ENCODE results near the gene LAMA5. TPM values are rescaled to one million over a fixed set of nuclear protein-coding genes. Genes with fewer than 3 reads are reported as not detected.

LAMA5 gene
- total RNA-seq (2021; fragmentation: NEBNext Ultra II Directional; extraction: Animal tissue kit (Norgen Biotek cat#: 25700)) (210 and 225 TPM in 2 replicates), polyA plus RNA-seq (2011; rRNA removed) (34.4 and 90.7 TPM in 2 replicates), polyA minus RNA-seq (2011; rRNA and poly(A)+ RNA removed) (24.2 and 31.4 TPM in 2 replicates)
- polyA plus RNA-seq (2011; cell fraction: cytosol; rRNA removed): 57.6 TPM
- 648 TPM for polyA plus RNA-seq (2011; cell fraction: nucleus; rRNA removed)
- polyA plus RNA-seq (2012, experiment 1 of 2): 136 to 235 TPM (median 223 TPM) in 4 replicates
- 130 TPM for polyA plus RNA-seq (2012, experiment 2 of 2)
- 107 TPM for polyA plus RNA-seq (2013, experiment 1 of 2)
- 82.4 TPM for polyA plus RNA-seq (2013, experiment 2 of 2)
- 70.1 TPM for polyA minus RNA-seq (2011; cell fraction: cytosol; rRNA and poly(A)+ RNA removed)
- 212 TPM for polyA minus RNA-seq (2011; cell fraction: nucleus; rRNA and poly(A)+ RNA removed)
- long read RNA-seq, experiment 1, partial matches to known transcripts: 19 of 32 reads
- long read RNA-seq, experiment 1, other reads (novel, unspliced or antisense): 9 of 32 reads
- long read RNA-seq, experiment 2, partial matches to known transcripts: 1 of 1 reads
- long read RNA-seq, experiment 2, other reads (novel, unspliced or antisense): 0 of 1 reads

GRCh38 chr20:62367136-62367632 lies at the start of gene LAMA5:
Gene LAMA5, minus strand, starts transcription at chr20:62367312. Its CDS starts 67 bp downstream, at chr20:62367245.
- H3K9me3 ChIP-seq (ENCODE audit: insufficient read depth in 2 of 2, low read depth in 1 of 2, low read length in 1 of 2): no peaks in the 10 kb centered on the region
- WGBS, 2 experiments (ENCODE audit: extremely low coverage in 1 of 2, insufficient coverage in 1 of 2, insufficient read length in 1 of 2, insufficient replicate concordance in 2 of 2, low coverage in 1 of 2, low lambda C conversion rate in 2 of 2, missing lambda C conversion rate in 1 of 2): 8% methylated on average over 7 of the region's 70 CpGs; no CpG with 5 or more reads in 1 of the 2 experiments
- H3K18ac ChIP-seq (ENCODE audit: extremely low read depth, low read length): peak within 1 kb of the TSS; percentile 95
- H2BK5ac ChIP-seq (ENCODE audit: low read depth, low read length): peak within 1 kb of the TSS; percentile 99
- no peaks in the 10 kb centered on the region for H3K27me3 ChIP-seq (replicated peaks in 1 of 4; ENCODE audit: control insufficient read depth in 3 of 4, extremely low read depth in 1 of 4, insufficient read depth in 3 of 4, low read length in 3 of 4)
- no peak within 1 kb of the TSS for H2AFZ ChIP-seq (ENCODE audit: low read length)
- peaks cover 0 to 2% (median under 1%) of the 10 kb centered on the region in 4 experiments; a peak in 3 of 8 replicates for H3K36me3 ChIP-seq (ENCODE audit: control insufficient read depth in 2 of 4, insufficient read depth in 4 of 4, low read length in 3 of 4)
- peaks cover 7 to 10% of the 10 kb centered on the region in 2 experiments for H4K20me1 ChIP-seq (replicated peaks in 1 of 2; ENCODE audit: control insufficient read depth in 1 of 2, insufficient read depth in 2 of 2, low read length in 2 of 2)
- peak within 1 kb of the TSS; percentile 96 for H4K5ac ChIP-seq (ENCODE audit: insufficient read length, low read depth, low read length)
- peaks cover 13% of the 10 kb centered on the region for H3K23me2 ChIP-seq (ENCODE audit: low read depth, low read length)
- H2BK12ac ChIP-seq (ENCODE audit: low read depth, low read length): peak within 1 kb of the TSS; percentile 90; the same call in 1 of the 2 replicates
- H3K23ac ChIP-seq (ENCODE audit: insufficient read length): no peak within 1 kb of the TSS
- ChIA-PET CTCF (ENCODE audit: partially characterized antibody) (interaction anchor here (0.5 to 10.9 kb wide), 7 partner anchors 11 to 356 kb away, joined by 3 to 212 read pairs (median 4); partner anchors contain the start of gene RPS21), POLR2A (ENCODE audit: partially characterized antibody) (interaction anchor here (0.8 to 12.6 kb wide), 9 partner anchors 11 to 148 kb away, joined by 3 to 213 read pairs (median 18); partner anchors contain the start of genes ADRM1 and RPS21)
- H3K56ac ChIP-seq (replicated peaks; ENCODE audit: insufficient read length, low read depth, low read length): peak within 1 kb of the TSS; percentile 87
- H2BK120ac ChIP-seq (replicated peaks; ENCODE audit: low read depth, low read length): peak within 1 kb of the TSS; percentile 90
- H3K27ac ChIP-seq (ENCODE audit: low read depth, low read length): peak within 1 kb of the TSS; percentile 50; the same call in 1 of the 2 replicates
- H3K9ac ChIP-seq (replicated peaks in 1 of 4; ENCODE audit: extremely low read depth in 1 of 4, low read depth in 3 of 4, low read length in 3 of 4): peak within 1 kb of the TSS; percentile 25 to 83 (median 64)
- peaks cover 15 to 71% (median 63%) of the 10 kb centered on the region in 4 experiments for H3K4me1 ChIP-seq (replicated peaks in 1 of 4; ENCODE audit: control insufficient read depth in 3 of 4, insufficient read depth in 4 of 4, low read length in 3 of 4)
- peak within 1 kb of the TSS; percentile 86; the same call in 1 of the 2 replicates for H2BK20ac ChIP-seq (ENCODE audit: low read length)
- H2BK15ac ChIP-seq (ENCODE audit: low read length): peak within 1 kb of the TSS; percentile 92; the same call in 1 of the 2 replicates
- peak within 1 kb of the TSS; percentile 83 for H4K8ac ChIP-seq (ENCODE audit: extremely low read depth, insufficient read depth, low read length)
- peaks cover 10% of the 10 kb centered on the region for H3K79me1 ChIP-seq (ENCODE audit: low read depth, low read length)
- DNase-seq (ENCODE audit: low read depth in 1 of 2, low spot score in 2 of 2) (no peak), FAIRE-seq (no peak)
- peak within 1 kb of the TSS; percentile 98 for H4K91ac ChIP-seq (replicated peaks; ENCODE audit: insufficient read length, low read length)
- H3K14ac ChIP-seq (ENCODE audit: insufficient read length): no peak within 1 kb of the TSS
- peak within 1 kb of the TSS; percentile 85 to 86 for H3K4me2 ChIP-seq (ENCODE audit: insufficient read depth in 1 of 2, low read depth in 2 of 2, low read length in 2 of 2)
- peak within 1 kb of the TSS; percentile 58; the same call in 1 of the 2 replicates for H2AK5ac ChIP-seq (ENCODE audit: low read depth, low read length)
- peak within 1 kb of the TSS; percentile 76 to 94 (median 77) for H3K4me3 ChIP-seq (ENCODE audit: extremely low read depth in 1 of 4, insufficient read depth in 2 of 4, low read depth in 3 of 4, low read length in 4 of 4)
- peaks cover 11 to 40% of the 10 kb centered on the region in 2 experiments; a peak in 3 of 4 replicates for H3K79me2 ChIP-seq (ENCODE audit: control insufficient read depth in 1 of 2, insufficient read depth in 2 of 2, low read length in 2 of 2)
- H3K4ac ChIP-seq (replicated peaks; ENCODE audit: insufficient read length, low read depth, low read length): peak within 1 kb of the TSS; percentile 99
- TF ChIP-seq JUN (IDR thresholded peaks at IDR 0.05; ENCODE audit: low read depth, low read length): no peak
- no peak for TF ChIP-seq HDAC2 (IDR thresholded peaks at IDR 0.05; ENCODE audit: borderline replicate concordance in 1 of 2, low read depth in 2 of 2, low read length in 2 of 2)
- TF ChIP-seq YY1 (IDR thresholded peaks at IDR 0.05; ENCODE audit: low read depth, low read length): 0 out of 2 replicates have a peak, but pooled peaks have one; percentile 19
- TF ChIP-seq KDM4A (IDR thresholded peaks at IDR 0.05; ENCODE audit: low read depth, low read length, severe bottlenecking): no peak
- TF ChIP-seq SP4 (IDR thresholded peaks at IDR 0.05; ENCODE audit: low read length): no peak
- TF ChIP-seq TBP (IDR thresholded peaks at IDR 0.05; ENCODE audit: low read depth, low read length): peak; percentile 31; the same call in 1 of the 2 replicates
- TF ChIP-seq KDM1A (IDR thresholded peaks at IDR 0.05; ENCODE audit: borderline replicate concordance, low read length): no peak
- TF ChIP-seq RXRA (IDR thresholded peaks at IDR 0.05; ENCODE audit: insufficient read depth, low read depth, low read length): no peak
- TF ChIP-seq TAF1 (IDR thresholded peaks at IDR 0.05; ENCODE audit: low read depth, low read length): peak; percentile 63
- TF ChIP-seq POLR2AphosphoS5 (IDR thresholded peaks at IDR 0.05; ENCODE audit: low read depth, low read length): 0 out of 2 replicates have a peak, but pooled peaks have one; percentile 28

Measured in H1 (cell line).